Measurements from ENCODE around the gene MYO5B.

Gene MYO5B

GRCh38 chr18:50144540-50144939 lies 50.4 kb downstream of the MYO5B start:
- no peak for DNase-seq (ENCODE audit: low spot score)

- no peak for DNase-seq (ENCODE audit: low spot score)
These were observed 51.1 kb downstream of the MYO5B start for GRCh38 chr18:50143886-50144285.

DNA sequence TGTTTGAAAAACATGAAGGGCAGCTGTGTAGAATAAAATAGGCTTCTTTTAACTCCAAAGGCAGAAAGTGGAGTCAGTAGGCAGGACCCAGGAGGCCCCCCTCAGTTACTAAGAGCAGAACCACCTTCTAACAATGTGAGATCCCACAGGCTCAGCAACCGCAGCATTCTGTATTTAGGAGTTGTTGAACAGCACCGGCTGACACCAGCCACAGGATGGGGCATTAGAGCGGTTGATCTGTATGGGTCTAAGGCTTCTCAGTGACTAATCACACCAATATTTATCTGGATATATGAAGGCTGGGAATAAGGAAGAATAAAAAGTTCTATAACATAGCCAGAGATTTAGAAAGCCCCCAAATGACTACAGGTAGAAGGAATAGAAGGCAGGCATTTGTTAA lies 51.7 kb downstream of the MYO5B start:
- no peak for DNase-seq (ENCODE audit: low spot score)

DNA sequence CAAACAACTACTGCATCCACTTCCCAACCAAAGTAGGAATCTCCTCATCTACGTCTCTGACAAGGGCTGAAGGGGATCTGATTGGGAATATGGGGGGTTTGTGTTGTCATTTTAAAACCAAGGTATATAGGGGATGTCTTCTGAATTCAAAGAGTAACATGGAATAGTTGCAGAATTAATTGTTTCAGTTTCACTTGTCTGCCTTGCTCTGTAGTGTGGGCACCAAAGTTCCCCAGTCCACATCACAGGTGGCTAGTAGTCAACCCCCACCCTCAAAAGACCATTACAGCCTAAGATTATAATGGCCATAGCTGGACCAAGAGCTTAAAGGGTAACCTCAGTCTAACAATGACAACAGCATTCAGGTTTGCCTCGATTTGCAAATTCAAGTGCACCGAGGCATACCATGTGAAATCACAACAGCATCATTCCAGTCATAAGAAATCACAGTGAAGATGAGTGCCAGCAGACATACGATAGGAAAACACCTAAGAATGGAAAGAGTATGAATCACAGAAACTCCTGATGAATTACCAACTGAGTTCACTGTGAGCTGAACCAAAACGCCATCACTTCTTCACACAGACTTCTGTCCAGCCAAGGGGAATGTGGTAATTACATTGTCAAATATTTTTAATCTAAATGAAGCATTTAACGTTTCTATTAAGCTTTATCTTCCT lies 52.4 kb downstream of the MYO5B start:
- no peak for DNase-seq (ENCODE audit: low spot score)

GRCh38 chr18:50138181-50139064 lies 56.5 kb downstream of the MYO5B start:
- DNase-seq (ENCODE audit: low spot score) = no peak

DNA sequence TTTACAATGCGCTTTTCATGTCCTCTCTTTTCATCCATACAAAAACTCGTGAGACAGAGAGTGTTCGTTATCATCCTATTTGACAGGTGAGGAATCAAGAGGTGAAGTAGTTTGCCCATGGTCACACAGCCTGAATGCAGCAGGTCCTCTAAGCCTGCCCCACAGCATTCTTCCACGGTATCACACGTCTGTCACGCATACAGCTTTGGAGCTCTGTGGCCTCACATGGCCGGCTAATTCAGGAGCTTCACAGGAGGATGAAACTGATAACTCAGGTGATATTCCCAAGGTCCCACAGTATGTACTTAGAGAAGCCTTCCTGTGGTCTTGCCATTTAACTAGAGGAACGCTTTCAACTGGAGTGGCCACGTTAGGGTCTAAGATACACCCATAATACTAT lies 59.0 kb downstream of the MYO5B start:
- DNase-seq (ENCODE audit: low spot score) = no peak

DNA sequence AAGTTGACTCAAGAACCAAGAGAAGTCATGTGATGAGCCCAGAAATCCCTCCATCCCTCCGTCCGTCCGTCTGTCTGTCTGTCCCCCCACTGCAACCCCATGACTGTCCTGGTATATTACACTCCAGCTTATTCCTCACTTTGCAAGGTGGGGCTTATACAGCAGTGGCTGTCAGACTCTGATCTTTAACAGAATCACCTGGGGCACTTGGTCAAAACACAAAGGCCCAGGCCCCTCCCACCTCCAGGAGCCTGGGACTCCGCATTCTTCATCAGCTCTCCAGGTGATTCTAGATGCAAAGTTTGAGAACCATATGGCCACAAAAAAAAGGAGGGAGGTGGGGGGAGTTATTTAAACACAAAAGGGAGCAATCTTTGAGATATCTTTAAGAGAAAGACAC lies 61.4 kb downstream of the MYO5B start:
- DNase-seq (ENCODE audit: low spot score) = no peak

DNA sequence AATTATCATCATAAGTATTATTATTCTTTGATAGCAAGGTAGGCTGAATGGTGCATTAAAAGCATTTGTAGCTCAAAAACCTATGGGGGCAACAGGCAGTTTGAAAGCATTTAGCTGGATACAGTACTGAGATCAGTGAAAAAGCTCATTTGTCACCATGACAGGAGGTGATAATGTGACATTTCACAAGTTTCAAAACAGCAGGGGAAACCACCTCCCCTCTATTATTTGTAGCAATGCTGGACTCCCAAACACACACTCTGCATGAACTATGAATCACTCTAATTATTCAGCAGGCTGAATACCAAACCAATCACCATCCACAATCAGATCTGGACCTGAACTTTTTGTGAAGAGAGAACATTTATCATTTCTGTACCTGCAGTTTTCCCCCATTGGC lies 63.4 kb downstream of the MYO5B start:
- DNase-seq (ENCODE audit: low spot score) = no peak

DNA sequence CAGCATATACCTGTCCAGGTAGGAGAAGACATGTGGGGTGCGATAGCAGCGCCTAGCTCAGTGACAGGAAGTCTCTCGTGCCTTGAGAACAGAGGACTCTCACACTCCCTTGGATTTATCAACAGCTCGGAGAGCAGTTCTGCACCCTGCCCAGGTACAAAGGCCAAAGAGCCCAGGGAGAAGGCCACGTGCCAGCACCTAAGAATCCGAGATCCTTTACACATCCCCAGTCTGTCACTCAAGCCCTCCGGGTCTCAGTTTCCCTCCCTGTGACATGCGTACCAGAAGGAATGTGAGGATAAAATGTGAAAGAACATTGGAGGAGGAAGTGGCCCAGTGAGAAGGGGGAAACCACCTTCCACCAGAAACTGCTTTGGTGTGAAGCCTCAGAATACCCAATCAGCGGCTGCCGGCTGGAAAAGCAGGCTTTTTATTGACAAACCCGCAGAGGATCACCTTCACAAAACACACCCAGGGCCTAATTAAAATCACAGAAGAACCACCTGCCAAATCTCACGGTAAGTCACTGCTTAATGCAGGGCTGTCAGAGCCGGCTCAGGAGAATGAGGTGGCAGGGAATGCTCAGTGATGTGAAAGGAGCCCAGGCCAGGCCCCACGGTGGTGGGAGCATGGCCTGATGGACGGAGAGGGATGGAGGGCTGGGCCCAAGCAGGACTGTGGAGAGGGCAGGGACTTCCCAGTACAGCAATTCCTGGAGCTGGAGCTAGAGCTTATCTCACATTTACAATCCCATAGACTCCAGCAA lies 66.3 kb downstream of the MYO5B start:
- DNase-seq (ENCODE audit: low spot score) = no peak

DNA sequence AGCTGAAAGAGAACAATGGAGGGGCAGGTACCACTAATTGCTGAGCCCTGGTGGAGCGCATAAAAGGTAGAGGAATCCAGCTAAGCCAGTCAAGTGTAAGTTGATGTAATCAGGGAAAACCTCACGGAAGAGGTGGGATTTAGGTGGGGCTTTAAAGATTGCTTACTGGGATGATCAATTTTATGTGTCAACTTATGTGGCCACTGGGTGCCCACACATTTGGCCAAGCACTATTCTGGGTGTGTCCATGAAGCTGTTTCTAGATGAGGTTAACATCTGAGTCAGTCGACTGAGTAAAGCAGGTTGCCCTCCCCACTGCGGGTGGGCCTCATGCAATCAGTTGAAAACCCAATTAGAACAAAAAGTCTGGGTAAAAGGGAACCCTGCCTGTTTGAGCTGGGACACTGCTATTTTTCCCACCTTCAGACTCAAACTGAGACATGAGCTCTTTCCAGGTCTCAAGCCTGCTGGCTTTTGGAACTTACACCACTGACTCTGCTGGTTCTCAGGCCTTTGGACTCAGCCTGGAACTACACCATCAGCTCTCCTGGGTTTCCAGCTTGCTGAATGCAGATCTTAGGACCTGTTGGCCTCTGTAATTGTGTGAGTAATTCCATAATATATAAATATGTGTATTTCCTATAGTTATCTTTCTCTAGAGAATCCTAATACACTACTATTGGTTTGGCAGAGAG lies 67.3 kb downstream of the MYO5B start:
- DNase-seq (ENCODE audit: low spot score) = no peak

GRCh38 chr18:50126471-50126870 lies 68.5 kb downstream of the MYO5B start:
- DNase-seq (ENCODE audit: low spot score) = no peak

- DNase-seq (ENCODE audit: low spot score) = no peak
These were observed 69.5 kb downstream of the MYO5B start for GRCh38 chr18:50125456-50125855.

GRCh38 chr18:50119296-50119695 lies 75.7 kb downstream of the MYO5B start:
- DNase-seq (ENCODE audit: low spot score) = no peak

DNA sequence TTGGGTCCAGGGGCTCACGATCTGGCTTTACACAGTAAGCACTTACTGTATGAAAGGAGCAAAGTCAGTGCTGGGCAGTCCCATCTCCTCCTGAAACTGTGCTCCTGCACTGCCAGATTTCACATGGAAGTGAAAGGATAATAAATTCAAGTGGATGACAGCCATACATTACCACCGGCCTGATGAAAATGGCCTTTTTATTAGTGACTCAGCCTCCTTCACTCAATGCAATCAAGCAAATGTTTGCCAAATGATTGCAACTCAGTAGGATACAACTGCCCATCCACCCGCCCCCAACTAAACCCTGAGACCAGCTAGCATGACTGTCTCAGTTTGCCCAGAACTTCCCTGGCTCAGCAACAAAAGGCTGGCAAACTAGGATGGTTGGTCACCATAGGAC lies 77.1 kb downstream of the MYO5B start:
- DNase-seq (ENCODE audit: low spot score) = no peak

GRCh38 chr18:50115095-50115494 lies 79.9 kb downstream of the MYO5B start:
- DNase-seq (ENCODE audit: low spot score) = no peak

DNA sequence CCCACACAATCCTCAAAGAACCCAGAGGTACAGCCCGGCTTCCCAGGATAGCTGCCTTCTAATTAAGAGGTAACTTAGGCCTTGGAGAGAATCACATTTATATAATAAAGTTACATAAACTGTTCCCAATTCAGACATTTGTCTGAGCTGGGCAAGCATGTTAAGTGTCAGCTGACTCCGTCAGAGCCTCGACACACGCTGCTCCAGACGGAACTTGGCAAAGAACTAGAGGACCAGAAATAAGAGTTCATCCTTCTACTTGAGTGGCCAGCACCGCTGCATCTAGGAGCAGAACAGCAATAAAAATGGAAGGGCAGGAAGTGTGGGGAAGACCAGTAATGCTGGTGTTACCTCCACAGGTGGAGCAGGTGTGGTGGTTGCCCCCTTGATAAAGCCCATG lies 80.5 kb downstream of the MYO5B start:
- no peak for DNase-seq (ENCODE audit: low spot score)

- DNase-seq (ENCODE audit: low spot score) = no peak
These were observed 81.2 kb downstream of the MYO5B start for GRCh38 chr18:50113726-50114125.

DNA sequence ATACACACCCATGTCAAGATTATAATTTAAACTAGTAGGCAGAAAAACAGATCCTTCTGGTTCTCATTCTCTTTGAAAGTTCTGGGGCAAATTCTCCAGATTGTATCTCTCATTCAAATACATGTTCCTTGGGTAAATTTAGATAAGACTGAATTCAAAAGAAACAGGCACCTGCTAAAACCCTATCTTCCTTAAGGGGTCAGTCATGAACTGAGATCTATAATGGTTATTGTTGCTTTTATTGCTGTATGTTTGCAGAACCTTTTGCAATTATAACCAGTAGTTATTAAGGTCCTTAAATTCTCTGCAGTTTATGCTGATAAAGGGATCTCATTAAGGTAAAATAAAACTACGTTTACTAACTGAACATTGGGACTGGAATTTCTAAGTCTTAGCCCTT lies 83.5 kb downstream of the MYO5B start:
- no peak for DNase-seq (ENCODE audit: low spot score)

DNA sequence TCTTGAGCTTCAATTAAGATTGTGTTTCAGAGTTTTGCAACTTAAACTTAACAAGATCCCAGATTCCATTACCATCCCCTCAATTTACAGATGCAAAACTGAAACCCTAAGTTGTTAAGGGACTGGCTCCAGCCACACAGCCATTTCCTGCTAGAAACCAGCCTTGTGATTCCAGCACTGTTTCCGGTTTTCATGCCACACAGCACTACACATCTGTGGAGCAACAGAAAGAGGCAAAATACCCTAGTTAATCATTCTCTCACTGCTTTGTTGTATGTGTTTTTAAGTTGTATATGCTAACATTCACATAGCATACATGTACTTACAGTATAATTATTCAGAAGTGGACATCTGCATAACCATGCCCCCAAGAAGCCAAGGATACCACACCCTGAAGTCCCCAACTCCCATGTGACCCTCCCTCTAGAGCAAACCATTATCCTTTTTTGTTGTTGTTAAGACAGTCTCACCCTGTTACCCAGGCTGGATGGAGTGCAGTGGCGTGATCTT lies 87.4 kb downstream of the MYO5B start:
- no peak for DNase-seq (ENCODE audit: low spot score)

DNA sequence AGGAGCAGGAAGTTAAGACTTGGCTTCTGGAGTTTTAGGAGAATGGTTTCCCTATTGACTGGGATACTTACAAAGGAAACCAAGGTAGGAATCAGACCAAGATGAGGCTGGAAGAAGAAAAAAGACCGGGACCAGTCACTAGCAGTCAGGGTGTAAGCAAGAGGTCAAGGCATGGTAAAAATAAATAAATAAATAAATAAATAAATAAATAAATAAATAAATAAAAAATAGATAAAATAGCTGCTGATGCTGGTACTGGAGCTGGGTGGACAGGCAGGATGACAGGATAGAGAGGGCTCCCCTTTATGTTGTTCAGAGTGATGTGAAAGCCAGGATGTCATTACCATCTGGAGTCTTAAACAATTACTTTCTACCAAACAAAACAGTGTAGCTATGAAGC lies 89.9 kb downstream of the MYO5B start:
- no peak for DNase-seq (ENCODE audit: low spot score)

- DNase-seq (ENCODE audit: low spot score) = no peak
These were observed 90.5 kb downstream of the MYO5B start for GRCh38 chr18:50104421-50104820.
